SU-DHL-6 (cell line): Measurements from ENCODE around the gene GJB4.

Experiments used
- H2AFZ ChIP-seq: fragments of 200-600 bp; sonication (generic); 2 replicates; pipeline ENCODE4 v1.6.1; 2014; ENCODE audit warnings: low read depth, mild to moderate bottlenecking, moderate library complexity, mixed read lengths, antibody characterized with exemption, low read length; ENCODE audit not compliant: severe bottlenecking
- H3F3A ChIP-seq: fragments of 200-600 bp; shearing (Covaris generic); 2 replicates; pipeline ENCODE4 v1.6.0; 2016; ENCODE audit warnings: antibody characterized with exemption, mild to moderate bottlenecking; ENCODE audit not compliant: insufficient read depth
- H3K27ac ChIP-seq: fragments of 200-600 bp; sonication (generic); 2 replicates; pipeline ENCODE4 v1.5.1; 2016; ENCODE audit warnings: low read depth, mild to moderate bottlenecking, low read length, moderate library complexity, mixed read lengths
- H3K27me3 ChIP-seq: fragments of 200-600 bp; sonication (generic), shearing (Covaris generic); 2 replicates; pipeline ENCODE4 v1.6.0; 2014; ENCODE audit warnings: mild to moderate bottlenecking, low read length
- H3K36me3 ChIP-seq: fragments of 200-600 bp; sonication (generic); 2 replicates; pipeline ENCODE4 v1.6.1; 2014; ENCODE audit warnings: mild to moderate bottlenecking, low read length, mixed read lengths
- H3K4me2 ChIP-seq: fragments of 300-600, 200-600 bp; shearing (Covaris generic), sonication (generic); 2 replicates; pipeline ENCODE4 v1.6.0; 2014; ENCODE audit warnings: low read length, low read depth, mild to moderate bottlenecking; ENCODE audit not compliant: poor library complexity, severe bottlenecking
- H3K4me3 ChIP-seq: fragments of 200-600 bp; sonication (generic); 2 replicates; pipeline ENCODE4 v1.5.1; 2014; ENCODE audit warnings: antibody characterized with exemption, low read length, mild to moderate bottlenecking, mixed read lengths; ENCODE audit not compliant: insufficient read depth, poor library complexity, severe bottlenecking
- H3K79me2 ChIP-seq: fragments of 200-600 bp; sonication (generic); 2 replicates; pipeline ENCODE4 v1.6.1; 2014; ENCODE audit warnings: mild to moderate bottlenecking, low read length, moderate library complexity; ENCODE audit not compliant: insufficient read depth
- H3K9ac ChIP-seq: fragments of 200-600 bp; sonication (generic); 2 replicates; pipeline ENCODE4 v1.7.0; 2014; ENCODE audit warnings: mild to moderate bottlenecking, low read length
- H3K9me2 ChIP-seq: fragments of 200-600 bp; sonication (generic); replicated peaks from 2 replicates; pipeline ENCODE4 v1.6.1; 2014; ENCODE audit warnings: low read length; ENCODE audit not compliant: insufficient read depth
- H3K9me3 ChIP-seq: fragments of 200-600 bp; sonication (generic); 2 replicates; pipeline ENCODE4 v1.6.1; 2014; ENCODE audit warnings: low read length, mixed read lengths; ENCODE audit not compliant: insufficient read depth
- H4K20me1 ChIP-seq: fragments of 200-600 bp; sonication (generic); 2 replicates; pipeline ENCODE4 v1.6.1; 2014; ENCODE audit warnings: low read depth, mild to moderate bottlenecking, antibody characterized with exemption, low read length, moderate library complexity, mixed read lengths
- CTCF ChIP-seq: fragments of 200-600 bp; sonication (generic); IDR thresholded peaks from one replicate; pipeline ENCODE4 v1.5.1; 2017; ENCODE audit warnings: antibody characterized with exemption, mild to moderate bottlenecking, low read length, moderate library complexity; ENCODE audit not compliant: insufficient read depth, poor library complexity, severe bottlenecking
- EZH2phosphoT487 ChIP-seq: fragments of 200-600 bp; sonication (generic), shearing (Covaris generic); conservative IDR thresholded peaks from 2 replicates; pipeline ENCODE4 v1.6.1; 2018; ENCODE audit warnings: mild to moderate bottlenecking, antibody characterized with exemption, low read length, moderate library complexity, mixed read lengths

GJB4 gene

GRCh38 chr1:34762474-34763141, 3.1 kb downstream of the GJB4 start:
- no peaks in the 10 kb centered on the region for H3K79me2 ChIP-seq
- no peak overlapping the region for H3K4me3 ChIP-seq
- H3F3A ChIP-seq = no peaks in the 10 kb centered on the region
- H2AFZ ChIP-seq = no peak overlapping the region
- no peaks in the 10 kb centered on the region for H3K36me3 ChIP-seq
- no peak overlapping the region for H3K4me2 ChIP-seq
- no peak overlapping the region for H3K9ac ChIP-seq
- no peaks in the 10 kb centered on the region for H3K9me2 ChIP-seq
- no peak overlapping the region for H3K27ac ChIP-seq
- H3K27me3 ChIP-seq = no peaks in the 10 kb centered on the region
- TF ChIP-seq CTCF (no peak), EZH2phosphoT487 (no peak)
- H4K20me1 ChIP-seq = no peaks in the 10 kb centered on the region
- H3K9me3 ChIP-seq = no peaks in the 10 kb centered on the region

- Histone ChIP-seq H3K4me3 (no peak overlapping the region), H3K9ac (no peak overlapping the region), H3K9me3 (no peaks in the 10 kb centered on the region), H3F3A (no peaks in the 10 kb centered on the region), H3K9me2 (no peaks in the 10 kb centered on the region), H3K36me3 (no peaks in the 10 kb centered on the region), H3K27me3 (no peaks in the 10 kb centered on the region), H3K4me2 (no peak overlapping the region), H3K79me2 (no peaks in the 10 kb centered on the region), H2AFZ (no peak overlapping the region), H3K27ac (no peak overlapping the region), H4K20me1 (no peaks in the 10 kb centered on the region)
- TF ChIP-seq CTCF (no peak), EZH2phosphoT487 (no peak)
Observed at GRCh38 chr1:34763142-34763781, 3.7 kb downstream of the GJB4 start.

GRCh38 chr1:34768856-34769255, 9.3 kb downstream of the GJB4 start:
- no peak overlapping the region for H3K4me3 ChIP-seq
- no peaks in the 10 kb centered on the region for H3K27me3 ChIP-seq
- H3F3A ChIP-seq = no peaks in the 10 kb centered on the region
- TF ChIP-seq EZH2phosphoT487 (no peak), CTCF (no peak)
- no peaks in the 10 kb centered on the region for H3K9me3 ChIP-seq
- H3K36me3 ChIP-seq = no peaks in the 10 kb centered on the region
- H4K20me1 ChIP-seq = no peaks in the 10 kb centered on the region
- no peak overlapping the region for H3K27ac ChIP-seq
- no peak overlapping the region for H3K9ac ChIP-seq
- H2AFZ ChIP-seq = no peak overlapping the region
- no peak overlapping the region for H3K4me2 ChIP-seq
- H3K9me2 ChIP-seq = no peaks in the 10 kb centered on the region
- no peaks in the 10 kb centered on the region for H3K79me2 ChIP-seq
